Mammary epithelial cell (primary cell): Measurements from ENCODE around the gene HLA-DMB.
A peak's percentile ranks its signal among the peaks of the same experiment; 100 is the strongest.

Experiments
- EZH2 ChIP-seq: IDR thresholded peaks from 2 replicates; pipeline ENCODE4 v1.6.1; 2012; ENCODE audit warnings: low read length, inconsistent platforms, borderline replicate concordance
- TF ChIP-seq, protein P1 (sequence below), 2 donors: IDR thresholded peaks in 1 of 2; conservative IDR thresholded peaks in 1 of 2; 2 replicates each; pipeline ENCODE4 v1.5.1; 2011 to 2012; ENCODE audit warnings: inconsistent platforms in 2 of 2, low read length in 2 of 2, mild to moderate bottlenecking in 2 of 2, control low read depth in 1 of 2, low read depth in 1 of 2; ENCODE audit not compliant: insufficient read depth in 1 of 2; ENCODE audit errors: extremely low read depth in 1 of 2

DNA sequence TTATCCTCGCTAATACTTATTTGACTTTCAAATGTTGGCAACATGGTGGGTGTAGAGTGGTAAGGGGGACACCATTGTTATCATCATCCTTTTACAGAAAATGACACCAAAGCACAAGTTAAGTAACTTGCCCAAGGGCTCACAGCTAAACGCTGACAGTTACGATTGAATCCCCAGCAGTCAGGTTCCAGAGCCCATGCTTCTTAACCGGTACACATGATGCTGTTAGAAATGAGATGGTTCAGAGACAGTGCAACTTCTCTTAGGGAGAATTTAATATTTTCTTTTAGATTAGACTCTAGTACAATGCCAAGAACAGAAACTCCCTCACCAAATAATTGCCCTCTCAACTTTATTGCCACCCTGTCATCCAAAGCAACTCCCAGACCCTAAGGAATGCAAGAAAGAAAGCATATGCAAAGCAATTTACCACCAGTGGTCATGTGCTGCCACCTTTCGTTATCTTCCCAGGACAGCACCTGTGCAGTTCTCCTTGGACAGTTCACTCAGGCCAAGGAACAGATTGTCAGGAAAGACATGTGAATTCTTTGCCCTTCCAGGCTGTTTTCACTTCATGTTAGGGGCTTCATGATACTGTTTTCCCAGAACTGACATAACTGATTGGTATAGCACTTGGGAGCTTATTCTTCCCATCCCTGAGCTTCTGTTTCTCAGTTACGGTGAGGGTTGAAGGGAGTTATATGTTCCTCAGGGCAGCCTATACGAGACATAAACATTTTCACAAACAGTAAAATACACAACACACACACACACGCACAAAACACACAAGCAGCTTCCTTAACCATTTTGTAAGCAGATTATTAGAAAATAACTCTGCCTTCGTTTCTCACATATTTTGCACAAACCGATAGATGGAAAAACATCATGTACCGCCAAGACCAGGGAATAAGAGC lies 7.0 kb upstream of the HLA-DMB start:
- TF ChIP-seq, protein P1, sequence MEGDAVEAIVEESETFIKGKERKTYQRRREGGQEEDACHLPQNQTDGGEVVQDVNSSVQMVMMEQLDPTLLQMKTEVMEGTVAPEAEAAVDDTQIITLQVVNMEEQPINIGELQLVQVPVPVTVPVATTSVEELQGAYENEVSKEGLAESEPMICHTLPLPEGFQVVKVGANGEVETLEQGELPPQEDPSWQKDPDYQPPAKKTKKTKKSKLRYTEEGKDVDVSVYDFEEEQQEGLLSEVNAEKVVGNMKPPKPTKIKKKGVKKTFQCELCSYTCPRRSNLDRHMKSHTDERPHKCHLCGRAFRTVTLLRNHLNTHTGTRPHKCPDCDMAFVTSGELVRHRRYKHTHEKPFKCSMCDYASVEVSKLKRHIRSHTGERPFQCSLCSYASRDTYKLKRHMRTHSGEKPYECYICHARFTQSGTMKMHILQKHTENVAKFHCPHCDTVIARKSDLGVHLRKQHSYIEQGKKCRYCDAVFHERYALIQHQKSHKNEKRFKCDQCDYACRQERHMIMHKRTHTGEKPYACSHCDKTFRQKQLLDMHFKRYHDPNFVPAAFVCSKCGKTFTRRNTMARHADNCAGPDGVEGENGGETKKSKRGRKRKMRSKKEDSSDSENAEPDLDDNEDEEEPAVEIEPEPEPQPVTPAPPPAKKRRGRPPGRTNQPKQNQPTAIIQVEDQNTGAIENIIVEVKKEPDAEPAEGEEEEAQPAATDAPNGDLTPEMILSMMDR (conservative IDR thresholded peaks at IDR 0.05 in 1 of 2, IDR thresholded peaks at IDR 0.05 in 1 of 2; ENCODE audit: extremely low read depth in 1 of 2, insufficient read depth in 1 of 2, low read depth in 1 of 2, low read length in 2 of 2): peak; percentile 63 to 80
- TF ChIP-seq EZH2: no peak
